Psoas muscle (tissue), 8 donors: Measurements from ENCODE around the gene KRT24. TPM values are rescaled to one million over a fixed set of nuclear protein-coding genes. Genes with fewer than 3 reads are reported as not detected.

Experiments
- ATAC-seq, 4 donors: fragments of 200-7000 bp; cut with Tn5 transposase; one replicate each; pipeline ENCODE4 v1.9.1; 2020; ENCODE audit warnings: moderate library complexity in 3 of 4, mild to moderate bottlenecking in 2 of 4
- DNase-seq, 2 donors: peaks; one replicate each; pipeline ENCODE4 v3.0.0-alpha.2; 2020
- H3K27ac ChIP-seq: fragments of 200-600 bp; one replicate; pipeline ENCODE4 v1.8.0; 2022
- H3K27me3 ChIP-seq, 3 donors: fragments of 200-600 bp in 1 of 3; one replicate each; pipeline versions ENCODE4 v1.6.1 to v1.8.0; 2013 to 2022; ENCODE audit warnings: low read length in 2 of 3, mild to moderate bottlenecking in 2 of 3, moderate library complexity in 1 of 3; ENCODE audit not compliant: insufficient read depth in 3 of 3
- H3K36me3 ChIP-seq, 2 donors: fragments of 200-600 bp in 1 of 2; one replicate each; pipeline versions ENCODE4 v1.6.1 to v1.8.0; 2013 to 2022; ENCODE audit warnings: low read depth in 1 of 2, mild to moderate bottlenecking in 1 of 2, moderate library complexity in 1 of 2; ENCODE audit not compliant: insufficient read depth in 1 of 2
- H3K4me1 ChIP-seq: fragments of 200-600 bp; one replicate; pipeline ENCODE4 v1.8.0; 2022
- H3K4me3 ChIP-seq: fragments of 200-600 bp; one replicate; pipeline ENCODE4 v1.8.0; 2022; ENCODE audit warnings: mild to moderate bottlenecking
- H3K9me3 ChIP-seq: fragments of 200-600 bp; one replicate; pipeline ENCODE4 v1.8.0; 2022
- CTCF ChIP-seq: fragments of 200-600 bp; IDR thresholded peaks from one replicate; pipeline ENCODE4 v1.8.0; 2022; ENCODE audit warnings: antibody characterized with exemption
- WGBS, 3 donors: extraction: QIAGEN DNeasy Blood & Tissue Kit; methylation state at CpG; one replicate each; pipeline versions ENCODE4 v1.1.6 to v1.1.7; 2013; 5-methylcytosine and 5-hydroxymethylcytosine counted together
- intact Hi-C, 2 donors: fragments of 100-400 bp; cut with DNase I; formaldehyde crosslinking; loops; one replicate each; pipeline versions ENCODE4 v1.11.0 to v1.14.2; 2022
- polyA plus RNA-seq, 3 donors: library from polyadenylated mRNA; stranded (reverse); fragments of 200-250 nt; gene quantifications; one replicate each; pipeline ENCODE4 v1.2.3, GENCODE V29; 2013
- total RNA-seq, 4 donors: library from RNA; stranded (reverse); fragmentation: NEBNext Ultra II Directional in 2 of 4; extraction: Animal tissue kit (Norgen Biotek cat#: 25700) in 2 of 4; gene quantifications; one replicate each; pipeline versions ENCODE4 v1.2.1 to v1.2.4, GENCODE V29; 2021 to 2023
- donor health status: healthy with polysubstance abuse.
- donor health status: DM: no; HTN: no; CAD: no; lungs with moderate emphysema.
- donor health status: Bipolar disorder and iron deficiency.
- donor health status: healthy.
- donor health status: DM: yes; HTN: yes; CAD: no.
- donor health status: DM: no; HTN: no; CAD: no.
- donor health status: DM: no; HTN: no; CAD: no.
- donor health status: DM: yes; HTN: yes; CAD: no.

The KRT24 gene
- total and polyA plus RNA-seq, 7 donors, result not detected

- no peak for DNase-seq
- peak; percentile 21 for TF ChIP-seq CTCF
- no peak overlapping the region for H3K4me3 ChIP-seq
- intact Hi-C loops, result loop anchor here in 1 of 2 donors (10.0 kb wide), 1 partner anchor 102 kb away; no protein-coding TSS in a partner anchor
- H3K36me3 ChIP-seq, result no peaks in the 10 kb centered on the region
- WGBS, 3 donors, result 57 to 73% (median 60%) methylated on average over 2 of the region's 2 CpGs
- no peaks in the 10 kb centered on the region for H3K9me3 ChIP-seq
- no peaks in the 10 kb centered on the region for H3K4me1 ChIP-seq
- peaks cover 0 to 24% (median 0%) of the 10 kb centered on the region in 3 donors for H3K27me3 ChIP-seq
- ATAC-seq, result no peak
- H3K27ac ChIP-seq, result no peak overlapping the region
Observed at GRCh38 chr17:40726919-40727318, 23.4 kb upstream of the KRT24 start.

- H3K4me1 ChIP-seq, result no peaks in the 10 kb centered on the region
Observed at GRCh38 chr17:40724656-40725055, 21.1 kb upstream of the KRT24 start.

GRCh38 chr17:40722241-40722640 is 18.7 kb upstream of the KRT24 start:
- Histone ChIP-seq H3K9me3 (no peaks in the 10 kb centered on the region), H3K27me3 (peaks cover 0 to 13% (median 0%) of the 10 kb centered on the region in 3 donors), H3K27ac (no peak overlapping the region), H3K4me3 (no peak overlapping the region), H3K4me1 (no peaks in the 10 kb centered on the region), H3K36me3 (no peaks in the 10 kb centered on the region)
- WGBS, 3 donors, result 30 to 43% (median 31%) methylated on average over 1 of the region's 1 CpG
- intact Hi-C loops, result loop anchor here in 1 of 2 donors (10.0 kb wide), 1 partner anchor 97 kb away; no protein-coding TSS in a partner anchor
- DNase-seq (no peak), ATAC-seq (no peak)
- TF ChIP-seq CTCF, result no peak

More at GRCh38 chr17:40724656-40725055, 21.1 kb upstream of the KRT24 start:
- no peak for TF ChIP-seq CTCF
- Histone ChIP-seq H3K27ac (no peak overlapping the region), H3K36me3 (no peaks in the 10 kb centered on the region), H3K27me3 (peaks cover 0 to 13% (median 0%) of the 10 kb centered on the region in 3 donors), H3K4me3 (no peak overlapping the region), H3K9me3 (no peaks in the 10 kb centered on the region)
- ATAC-seq, result no peak
- intact Hi-C loops, result loop anchor here in 1 of 2 donors (10.0 kb wide), 1 partner anchor 100 kb away; no protein-coding TSS in a partner anchor
- no peak for DNase-seq
- WGBS, 3 donors, result 71 to 80% (median 73%) methylated on average over 1 of the region's 1 CpG

- H3K9me3 ChIP-seq, result no peaks in the 10 kb centered on the region
- WGBS, 3 donors, result 45 to 57% (median 54%) methylated on average over 2 of the region's 2 CpGs
- no peaks in the 10 kb centered on the region for H3K4me1 ChIP-seq
- ATAC-seq, result no peak
- intact Hi-C loops, result loop anchor here in 1 of 2 donors (10.0 kb wide), 1 partner anchor 96 kb away; no protein-coding TSS in a partner anchor
- H3K36me3 ChIP-seq, result no peaks in the 10 kb centered on the region
- DNase-seq, result no peak
- H3K27me3 ChIP-seq, result peaks cover 0 to 13% (median 0%) of the 10 kb centered on the region in 3 donors
- no peak overlapping the region for H3K27ac ChIP-seq
- TF ChIP-seq CTCF, result no peak
- no peak overlapping the region for H3K4me3 ChIP-seq
Observed at GRCh38 chr17:40720899-40721298, 17.3 kb upstream of the KRT24 start.

GRCh38 chr17:40718930-40719329 is 15.4 kb upstream of the KRT24 start:
- no peak for TF ChIP-seq CTCF
- DNase-seq (no peak), ATAC-seq (no peak)
- 23 to 38% (median 27%) methylated on average over 8 of the region's 8 CpGs for WGBS, 3 donors
- Histone ChIP-seq H3K27me3 (peaks cover 0 to 19% (median 0%) of the 10 kb centered on the region in 3 donors), H3K4me3 (no peak overlapping the region), H3K27ac (no peak overlapping the region), H3K36me3 (no peaks in the 10 kb centered on the region), H3K4me1 (no peaks in the 10 kb centered on the region), H3K9me3 (no peaks in the 10 kb centered on the region)
- intact Hi-C loops, result no loop called here
